MCF 10A (cell line): ENCODE measurements around the gene IGF1. TPM values are rescaled to one million over a fixed set of nuclear protein-coding genes. Genes with fewer than 3 reads are reported as not detected.

Experiments
- BruUV-seq: library from RNA; stranded (reverse); fragments of 400-500 nt; replicated peaks from 2 replicates; lab custom pipeline; 2021; lab: Mats Ljungman, UMichigan
- CTCF ChIA-PET: fragments of 300-600 bp; sonication (Branson Sonifier 250); formaldehyde crosslinking; extraction: SDS; loops from one replicate; lab custom pipeline; 2021; ENCODE audit warnings: antibody characterized with exemption, inconsistent platforms; lab: Yijun Ruan, JAX
- POLR2A ChIA-PET: fragments of 300-600, 350-650 bp; sonication (Branson Sonifier 250); formaldehyde crosslinking; extraction: SDS; loops from one replicate; lab custom pipeline; 2020; ENCODE audit warnings: antibody characterized with exemption, inconsistent platforms; lab: Yijun Ruan, JAX
- DNase-seq: peaks from one replicate; pipeline ENCODE4 v3.0.0-alpha.2; 2018; ENCODE audit not compliant: unreplicated experiment
- H3K27ac Mint-ChIP-seq: one replicate; pipeline ENCODE4 v1.8.0; 2022; ENCODE audit warnings: mild to moderate bottlenecking, low read depth, mixed read lengths; ENCODE audit not compliant: unreplicated experiment
- H3K27me3 Mint-ChIP-seq: one replicate; pipeline ENCODE4 v1.8.0; 2022; ENCODE audit warnings: mixed read lengths; ENCODE audit not compliant: insufficient read depth, unreplicated experiment
- H3K36me3 Mint-ChIP-seq: one replicate; pipeline ENCODE4 v1.8.0; 2022; ENCODE audit warnings: mild to moderate bottlenecking, moderate library complexity, mixed read lengths; ENCODE audit not compliant: insufficient read depth, unreplicated experiment
- H3K4me1 Mint-ChIP-seq: one replicate; pipeline ENCODE4 v1.8.0; 2022; ENCODE audit warnings: mixed read lengths; ENCODE audit not compliant: insufficient read depth, unreplicated experiment
- H3K4me3 Mint-ChIP-seq: one replicate; pipeline ENCODE4 v1.8.0; 2022; ENCODE audit warnings: mild to moderate bottlenecking, moderate library complexity, mixed read lengths; ENCODE audit not compliant: unreplicated experiment
- H3K9me3 Mint-ChIP-seq: one replicate; pipeline ENCODE4 v1.8.0; 2022; ENCODE audit warnings: mixed read lengths; ENCODE audit not compliant: unreplicated experiment
- intact Hi-C: fragments of 100-400 bp; cut with micrococcal nuclease; formaldehyde crosslinking; loops from 2 replicates; pipeline ENCODE4 v1.14.1; 2022
- total RNA-seq: library from RNA; stranded (reverse); gene quantifications from 2 replicates; pipeline ENCODE4 v1.2.3, GENCODE V29; 2022
- TF ChIP-seq, protein P1 (sequence below): fragments of 200-600 bp; IDR thresholded peaks from one replicate; pipeline ENCODE4 v1.8.0; 2022; ENCODE audit warnings: antibody characterized with exemption, mild to moderate bottlenecking; ENCODE audit not compliant: unreplicated experiment

The IGF1 gene
- total RNA-seq, 1 experiment from 2014 or later, result not detected

GRCh38 chr12:102513739-102514138 lies 33.4 kb upstream of the IGF1 start:
- TF ChIP-seq, protein P1, sequence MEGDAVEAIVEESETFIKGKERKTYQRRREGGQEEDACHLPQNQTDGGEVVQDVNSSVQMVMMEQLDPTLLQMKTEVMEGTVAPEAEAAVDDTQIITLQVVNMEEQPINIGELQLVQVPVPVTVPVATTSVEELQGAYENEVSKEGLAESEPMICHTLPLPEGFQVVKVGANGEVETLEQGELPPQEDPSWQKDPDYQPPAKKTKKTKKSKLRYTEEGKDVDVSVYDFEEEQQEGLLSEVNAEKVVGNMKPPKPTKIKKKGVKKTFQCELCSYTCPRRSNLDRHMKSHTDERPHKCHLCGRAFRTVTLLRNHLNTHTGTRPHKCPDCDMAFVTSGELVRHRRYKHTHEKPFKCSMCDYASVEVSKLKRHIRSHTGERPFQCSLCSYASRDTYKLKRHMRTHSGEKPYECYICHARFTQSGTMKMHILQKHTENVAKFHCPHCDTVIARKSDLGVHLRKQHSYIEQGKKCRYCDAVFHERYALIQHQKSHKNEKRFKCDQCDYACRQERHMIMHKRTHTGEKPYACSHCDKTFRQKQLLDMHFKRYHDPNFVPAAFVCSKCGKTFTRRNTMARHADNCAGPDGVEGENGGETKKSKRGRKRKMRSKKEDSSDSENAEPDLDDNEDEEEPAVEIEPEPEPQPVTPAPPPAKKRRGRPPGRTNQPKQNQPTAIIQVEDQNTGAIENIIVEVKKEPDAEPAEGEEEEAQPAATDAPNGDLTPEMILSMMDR, result no peak
- ChIA-PET CTCF (interaction anchor here (1.3 kb wide), 1 partner anchor 15 kb away, joined by 3 read pairs; no protein-coding TSS in a partner anchor), POLR2A (no interaction called here)
- intact Hi-C loops, result no loop called here
- BruUV-seq, result no TSS peak
- no peak overlapping the region for H3K4me3 Mint-ChIP-seq
- H3K36me3 Mint-ChIP-seq, result no peaks in the 10 kb centered on the region
- no peaks in the 10 kb centered on the region for H3K27me3 Mint-ChIP-seq
- no peak for DNase-seq
- no peaks in the 10 kb centered on the region for H3K9me3 Mint-ChIP-seq
- H3K4me1 Mint-ChIP-seq, result no peaks in the 10 kb centered on the region
- no peak overlapping the region for H3K27ac Mint-ChIP-seq

- H3K4me1 Mint-ChIP-seq, result no peaks in the 10 kb centered on the region
- ChIA-PET POLR2A (no interaction called here), CTCF (interaction anchor here (0.6 to 1.3 kb wide), 4 partner anchors 15 to 304 kb away, joined by 3 to 4 read pairs (median 4); no protein-coding TSS in a partner anchor)
- TF ChIP-seq, protein P1, result no peak
- BruUV-seq, result no TSS peak
- no peak for DNase-seq
- intact Hi-C loops, result no loop called here
- H3K27me3 Mint-ChIP-seq, result no peaks in the 10 kb centered on the region
- H3K27ac Mint-ChIP-seq, result no peak overlapping the region
- H3K9me3 Mint-ChIP-seq, result no peaks in the 10 kb centered on the region
- no peaks in the 10 kb centered on the region for H3K36me3 Mint-ChIP-seq
- no peak overlapping the region for H3K4me3 Mint-ChIP-seq
Measured at GRCh38 chr12:102513272-102513671, 32.9 kb upstream of the IGF1 start.

DNA sequence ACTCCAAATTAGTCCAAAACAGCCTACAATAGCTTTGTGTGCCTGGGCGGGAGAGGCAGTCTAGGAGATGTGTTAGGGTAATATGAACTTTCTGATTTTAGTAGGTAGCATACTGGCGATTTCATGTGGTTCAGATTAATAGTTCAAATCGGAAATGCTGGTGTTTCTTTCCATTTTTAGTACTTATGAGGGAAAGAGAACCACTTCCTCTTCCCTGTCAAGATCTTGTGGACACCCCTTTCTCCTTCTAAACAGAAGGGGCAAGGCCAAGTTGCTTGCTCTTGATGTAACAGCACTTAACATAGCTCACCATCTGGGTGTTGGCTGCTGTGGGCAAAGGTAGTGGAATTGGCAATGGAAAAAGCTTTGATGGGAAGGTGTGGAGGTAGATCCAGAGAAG lies 32.2 kb upstream of the IGF1 start:
- no peak overlapping the region for H3K27ac Mint-ChIP-seq
- BruUV-seq, result no TSS peak
- no peak for DNase-seq
- no peaks in the 10 kb centered on the region for H3K27me3 Mint-ChIP-seq
- no peak overlapping the region for H3K4me3 Mint-ChIP-seq
- ChIA-PET CTCF (interaction anchor here (0.6 to 1.0 kb wide), 2 partner anchors 28 to 305 kb away, joined by 4 read pairs; no protein-coding TSS in a partner anchor), POLR2A (no interaction called here)
- no peaks in the 10 kb centered on the region for H3K36me3 Mint-ChIP-seq
- H3K4me1 Mint-ChIP-seq, result no peaks in the 10 kb centered on the region
- intact Hi-C loops, result no loop called here
- TF ChIP-seq, protein P1, result no peak
- H3K9me3 Mint-ChIP-seq, result no peaks in the 10 kb centered on the region

DNA sequence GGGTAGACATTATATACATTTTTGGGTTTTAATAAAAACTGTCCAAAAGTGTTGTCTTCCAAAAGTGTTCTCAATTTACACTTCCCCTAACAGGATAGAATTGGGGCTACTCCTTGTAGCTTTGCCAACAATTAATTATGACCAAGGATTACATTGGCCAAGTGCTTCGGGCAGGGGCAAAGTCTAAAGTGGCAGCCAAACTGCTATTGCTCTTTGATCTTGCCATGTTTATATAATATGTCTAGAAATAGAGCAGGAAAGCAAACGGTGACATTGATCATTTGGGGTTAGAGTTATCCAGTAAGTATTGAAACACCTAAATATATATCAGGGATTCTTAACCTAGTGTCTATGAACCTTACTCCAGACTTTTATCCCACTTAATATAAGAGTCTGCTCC lies 31.2 kb upstream of the IGF1 start:
- H3K4me1 Mint-ChIP-seq, result no peaks in the 10 kb centered on the region
- POLR2A ChIA-PET, result no interaction called here
- H3K4me3 Mint-ChIP-seq, result no peak overlapping the region

More for the DNA sequence above, 31.2 kb upstream of the IGF1 start:
- Mint-ChIP-seq H3K36me3 (no peaks in the 10 kb centered on the region), H3K27ac (no peak overlapping the region), H3K27me3 (no peaks in the 10 kb centered on the region), H3K9me3 (peaks cover 8% of the 10 kb centered on the region)
- no TSS peak for BruUV-seq
- intact Hi-C loops, result no loop called here
- CTCF ChIA-PET, result interaction anchor here (0.7 kb wide), 1 partner anchor 241 kb away, joined by 3 read pairs; no protein-coding TSS in a partner anchor
- TF ChIP-seq, protein P1, result no peak
- DNase-seq, result no peak
